Measurements from ENCODE around the gene HOXD11.

GRCh38 chr2:176105078-176105729 is 1.9 kb upstream of the HOXD11 start:
- TF ChIP-seq CTCF (IDR thresholded peaks at IDR 0.05) (no peak), POLR2A (IDR thresholded peaks at IDR 0.05) (no peak)
